Measurements from ENCODE around the gene COMT. TPM values are rescaled to one million over a fixed set of nuclear protein-coding genes. Genes with fewer than 3 reads are reported as not detected.

Gene COMT
- total RNA-seq, 2 donors from 2014 or later: 26.6 to 27.8 TPM

GRCh38 chr22:20015187-20015625, 73.6 kb downstream of the COMT start:
- Histone ChIP-seq H3K4me1 (ENCODE audit: control insufficient read depth, insufficient read depth, low read length) (peaks cover 5% of the 10 kb centered on the region), H3K27ac (ENCODE audit: low read depth, low read length) (no peak overlapping the region), H3K36me3 (ENCODE audit: control insufficient read depth, insufficient read depth, low read length) (no peaks in the 10 kb centered on the region), H3K27me3 (ENCODE audit: control insufficient read depth, insufficient read depth, low read length, poor library complexity, severe bottlenecking) (peaks cover 50% of the 10 kb centered on the region), H3K9me3 (ENCODE audit: control insufficient read depth, low read length) (no peaks in the 10 kb centered on the region), H3K4me3 (ENCODE audit: low read length) (no peak overlapping the region), H3K9ac (ENCODE audit: extremely low read depth, low read length, poor library complexity, severe bottlenecking) (no peak overlapping the region)
- peaks cover 50% of the 10 kb centered on the region for H3K27me3 Mint-ChIP-seq (ENCODE audit: insufficient read depth)
- 88 to 93% methylated on average over 3 to 10 of the region's 10 CpGs for WGBS, 2 experiments (ENCODE audit: insufficient coverage in 1 of 2, insufficient read length in 1 of 2)
- no peak overlapping the region for H3K27ac Mint-ChIP-seq
- H3K9me3 Mint-ChIP-seq: no peaks in the 10 kb centered on the region
- H3K4me3 Mint-ChIP-seq: peak overlapping the region; percentile 46
- H3K36me3 Mint-ChIP-seq (ENCODE audit: low read depth): no peaks in the 10 kb centered on the region
- no peak for TF ChIP-seq CTCF (conservative IDR thresholded peaks at IDR 0.05)
- DNase-seq: no peak
- H3K4me1 Mint-ChIP-seq: peaks cover 2% of the 10 kb centered on the region

GRCh38 chr22:20015971-20016733, 74.6 kb downstream of the COMT start:
- Histone ChIP-seq H3K4me1 (ENCODE audit: control insufficient read depth, insufficient read depth, low read length) (peaks cover 5% of the 10 kb centered on the region), H3K9me3 (ENCODE audit: control insufficient read depth, low read length) (no peaks in the 10 kb centered on the region), H3K4me3 (ENCODE audit: low read length) (peak overlapping the region; percentile 82), H3K27ac (ENCODE audit: low read depth, low read length) (no peak overlapping the region), H3K9ac (ENCODE audit: extremely low read depth, low read length, poor library complexity, severe bottlenecking) (no peak overlapping the region), H3K27me3 (ENCODE audit: control insufficient read depth, insufficient read depth, low read length, poor library complexity, severe bottlenecking) (peaks cover 52% of the 10 kb centered on the region), H3K36me3 (ENCODE audit: control insufficient read depth, insufficient read depth, low read length) (no peaks in the 10 kb centered on the region)
- peak overlapping the region; percentile 63 for H3K4me3 Mint-ChIP-seq
- no peak for TF ChIP-seq CTCF (conservative IDR thresholded peaks at IDR 0.05)
- H3K36me3 Mint-ChIP-seq (ENCODE audit: low read depth): no peaks in the 10 kb centered on the region
- DNase-seq: peak; percentile 83
- no peak overlapping the region for H3K27ac Mint-ChIP-seq
- WGBS, 2 experiments (ENCODE audit: insufficient coverage in 1 of 2, insufficient read length in 1 of 2): 1% methylated on average over 56 to 101 of the region's 101 CpGs
- peaks cover 55% of the 10 kb centered on the region for H3K27me3 Mint-ChIP-seq (ENCODE audit: insufficient read depth)
- H3K9me3 Mint-ChIP-seq: no peaks in the 10 kb centered on the region
- peaks cover 2% of the 10 kb centered on the region for H3K4me1 Mint-ChIP-seq

GRCh38 chr22:20016734-20017621, 75.4 kb downstream of the COMT start, which contains the start of gene ARVCF:
Gene ARVCF (minus strand): TSS chr22:20016823. CDS start chr22:19990794, 26,029 bp downstream.
- WGBS, 2 experiments (ENCODE audit: insufficient coverage in 1 of 2, insufficient read length in 1 of 2): 2 to 3% methylated on average over 32 to 79 of the region's 79 CpGs
- DNase-seq: peak; percentile 97
- Mint-ChIP-seq H3K27me3 (ENCODE audit: insufficient read depth) (peaks cover 55% of the 10 kb centered on the region), H3K27ac (no peak within 1 kb of the TSS), H3K36me3 (ENCODE audit: low read depth) (no peaks in the 10 kb centered on the region), H3K4me1 (peaks cover 5% of the 10 kb centered on the region), H3K4me3 (peak within 1 kb of the TSS; percentile 63), H3K9me3 (no peaks in the 10 kb centered on the region)
- H3K27ac ChIP-seq (ENCODE audit: low read depth, low read length): no peak within 1 kb of the TSS
- peak within 1 kb of the TSS; percentile 82 for H3K4me3 ChIP-seq (ENCODE audit: low read length)
- H3K4me1 ChIP-seq (ENCODE audit: control insufficient read depth, insufficient read depth, low read length): peaks cover 9% of the 10 kb centered on the region
- H3K9me3 ChIP-seq (ENCODE audit: control insufficient read depth, low read length): no peaks in the 10 kb centered on the region
- TF ChIP-seq CTCF (conservative IDR thresholded peaks at IDR 0.05): peak; percentile 40
- H3K36me3 ChIP-seq (ENCODE audit: control insufficient read depth, insufficient read depth, low read length): no peaks in the 10 kb centered on the region
- H3K9ac ChIP-seq (ENCODE audit: extremely low read depth, low read length, poor library complexity, severe bottlenecking): no peak within 1 kb of the TSS
- H3K27me3 ChIP-seq (ENCODE audit: control insufficient read depth, insufficient read depth, low read length, poor library complexity, severe bottlenecking): peaks cover 52% of the 10 kb centered on the region

All from endodermal cell (in vitro differentiated cells).